Caco-2 (cell line): ENCODE measurements around the gene SLIT3. TPM values are rescaled to one million over a fixed set of nuclear protein-coding genes. Genes with fewer than 3 reads are reported as not detected.

Experiments used
- BruUV-seq: library from RNA; stranded (reverse); fragments of 400-500 nt; replicated peaks from 2 replicates; lab custom pipeline; 2021; lab: Mats Ljungman, UMichigan
- CTCF ChIA-PET: fragments of 300-600 bp; sonication (Branson Sonifier 250); formaldehyde crosslinking; loops from one replicate; lab custom pipeline; 2022; ENCODE audit warnings: antibody characterized with exemption; lab: Charles Lee
- POLR2A ChIA-PET: fragments of 300-600 bp; sonication (Branson Sonifier 250); formaldehyde crosslinking; loops from one replicate; lab custom pipeline; 2022; ENCODE audit warnings: antibody characterized with exemption; lab: Charles Lee
- DNase-seq, 2 experiments: peaks; one replicate each; pipeline versions ENCODE4 v3.0.0 to v3.0.0-alpha.2; 2020 to 2022
- H3K27me3 ChIP-seq: replicated peaks from 2 replicates; pipeline ENCODE4 v1.6.0; 2011; ENCODE audit warnings: low read length; ENCODE audit not compliant: control insufficient read depth, insufficient read depth
- H3K36me3 ChIP-seq: 2 replicates; pipeline ENCODE4 v1.5.1; 2011; ENCODE audit warnings: low read length; ENCODE audit not compliant: control insufficient read depth, insufficient read depth
- H3K4me1 ChIP-seq: fragments of 250-450 bp; sonication (Bioruptor Pico); 2 replicates; pipeline ENCODE4 v1.5.1; 2020; ENCODE audit warnings: mild to moderate bottlenecking
- H3K4me3 ChIP-seq: 2 replicates; pipeline ENCODE4 v1.5.1; 2011; ENCODE audit warnings: low read depth, mild to moderate bottlenecking, control low read depth, low read length
- H3K9me3 ChIP-seq: fragments of 250-450 bp; sonication (Bioruptor Pico); 2 replicates; pipeline ENCODE4 v1.5.1; 2020; ENCODE audit warnings: mild to moderate bottlenecking, moderate library complexity
- H3K27ac Mint-ChIP-seq: one replicate; pipeline ENCODE4 v1.8.0; 2022; ENCODE audit warnings: mixed read lengths; ENCODE audit not compliant: unreplicated experiment
- H3K27me3 Mint-ChIP-seq: one replicate; pipeline ENCODE4 v1.8.0; 2022; ENCODE audit warnings: mixed read lengths; ENCODE audit not compliant: insufficient read depth, unreplicated experiment
- H3K36me3 Mint-ChIP-seq: one replicate; pipeline ENCODE4 v1.8.0; 2022; ENCODE audit warnings: mild to moderate bottlenecking, mixed read lengths; ENCODE audit not compliant: insufficient read depth, unreplicated experiment
- H3K4me1 Mint-ChIP-seq: one replicate; pipeline ENCODE4 v1.8.0; 2022; ENCODE audit warnings: low read depth, mixed read lengths; ENCODE audit not compliant: unreplicated experiment
- H3K4me3 Mint-ChIP-seq: one replicate; pipeline ENCODE4 v1.8.0; 2022; ENCODE audit warnings: mild to moderate bottlenecking, moderate library complexity, mixed read lengths; ENCODE audit not compliant: unreplicated experiment
- H3K9me3 Mint-ChIP-seq: one replicate; pipeline ENCODE4 v1.8.0; 2022; ENCODE audit warnings: mixed read lengths; ENCODE audit not compliant: unreplicated experiment
- CTCF ChIP-seq, 2 experiments: fragments of 200-600 bp in 1 of 2; IDR thresholded peaks; 1 replicate in 1 of 2; 2 replicates in 1 of 2; pipeline versions ENCODE4 v1.5.1 to v1.8.0; 2011 to 2022; ENCODE audit warnings: antibody characterized with exemption in 1 of 2, control low read depth in 1 of 2, inconsistent platforms in 1 of 2, low read depth in 1 of 2, low read length in 1 of 2, mild to moderate bottlenecking in 1 of 2, moderate library complexity in 1 of 2; ENCODE audit not compliant: insufficient read depth in 1 of 2, severe bottlenecking in 1 of 2, unreplicated experiment in 1 of 2
- intact Hi-C: fragments of 100-400 bp; cut with micrococcal nuclease; formaldehyde crosslinking; loops from one replicate; pipeline ENCODE4 v1.10.0; 2022; ENCODE audit not compliant: unreplicated experiment
- total RNA-seq: library from RNA; stranded (reverse); gene quantifications from 2 replicates; pipeline ENCODE4 v1.2.3, GENCODE V29; 2022

The SLIT3 gene
- total RNA-seq, 1 experiment from 2014 or later = 2.1 TPM

- ChIA-PET POLR2A (no interaction called here), CTCF (interaction anchor here (0.6 kb wide), 1 partner anchor 19 kb away, joined by 12 read pairs; no protein-coding TSS in a partner anchor)
- Mint-ChIP-seq H3K4me3 (no peak overlapping the region), H3K36me3 (no peaks in the 10 kb centered on the region), H3K4me1 (no peaks in the 10 kb centered on the region), H3K27me3 (no peaks in the 10 kb centered on the region), H3K9me3 (no peaks in the 10 kb centered on the region), H3K27ac (no peak overlapping the region)
- no peak for TF ChIP-seq CTCF (IDR thresholded peaks at IDR 0.05; ENCODE audit: insufficient read depth in 1 of 2, low read depth in 1 of 2, low read length in 1 of 2, severe bottlenecking in 1 of 2, unreplicated experiment in 1 of 2)
- Histone ChIP-seq H3K27me3 (no peaks in the 10 kb centered on the region), H3K4me3 (no peak overlapping the region), H3K9me3 (no peaks in the 10 kb centered on the region), H3K36me3 (no peaks in the 10 kb centered on the region), H3K4me1 (no peaks in the 10 kb centered on the region)
- DNase-seq = no peak
- no TSS peak for BruUV-seq
- intact Hi-C loops = no loop called here
Measured at GRCh38 chr5:168712280-168712924, 588.5 kb downstream of the SLIT3 start.

DNA sequence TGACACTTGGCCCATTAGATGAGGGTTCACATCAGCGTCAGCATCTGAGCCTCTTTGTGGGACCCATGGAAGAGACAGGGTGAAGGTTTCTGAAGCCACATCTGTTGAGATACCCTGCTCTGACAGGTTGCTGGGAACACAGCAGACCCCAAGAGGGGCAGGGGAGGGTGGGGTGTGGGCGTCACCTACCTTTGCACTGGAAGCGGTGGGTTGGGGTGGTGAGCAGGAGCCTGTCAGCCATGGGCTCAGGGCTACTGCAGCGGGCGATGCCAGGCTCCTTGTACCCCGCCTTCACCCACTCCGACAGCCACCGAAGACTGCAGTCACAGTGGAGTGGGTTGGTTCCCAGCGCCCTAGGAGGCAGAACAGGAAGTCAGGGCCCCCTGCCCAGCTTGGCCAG is 590.2 kb downstream of the SLIT3 start:
- H3K27me3 Mint-ChIP-seq = no peaks in the 10 kb centered on the region
- Histone ChIP-seq H3K9me3 (no peaks in the 10 kb centered on the region), H3K4me3 (no peak overlapping the region), H3K36me3 (no peaks in the 10 kb centered on the region), H3K4me1 (no peaks in the 10 kb centered on the region), H3K27me3 (no peaks in the 10 kb centered on the region)
- H3K9me3 Mint-ChIP-seq = no peaks in the 10 kb centered on the region
- TF ChIP-seq CTCF (IDR thresholded peaks at IDR 0.05; ENCODE audit: insufficient read depth in 1 of 2, low read depth in 1 of 2, low read length in 1 of 2, severe bottlenecking in 1 of 2, unreplicated experiment in 1 of 2) = no peak
- intact Hi-C loops = no loop called here
- no peak overlapping the region for H3K4me3 Mint-ChIP-seq
- H3K36me3 Mint-ChIP-seq = no peaks in the 10 kb centered on the region
- no peaks in the 10 kb centered on the region for H3K4me1 Mint-ChIP-seq
- no peak for DNase-seq
- no TSS peak for BruUV-seq
- POLR2A ChIA-PET = no interaction called here
- H3K27ac Mint-ChIP-seq = no peak overlapping the region
- CTCF ChIA-PET = no interaction called here

- Mint-ChIP-seq H3K27ac (no peak overlapping the region), H3K4me3 (no peak overlapping the region), H3K36me3 (no peaks in the 10 kb centered on the region), H3K27me3 (no peaks in the 10 kb centered on the region), H3K4me1 (no peaks in the 10 kb centered on the region), H3K9me3 (no peaks in the 10 kb centered on the region)
- intact Hi-C loops = loop anchor here (5.0 to 10.0 kb wide), 2 partner anchors 164 to 467 kb away; no protein-coding TSS in a partner anchor
- H3K27me3 ChIP-seq = no peaks in the 10 kb centered on the region
- ChIA-PET POLR2A (no interaction called here), CTCF (no interaction called here)
- H3K4me3 ChIP-seq = no peak overlapping the region
- BruUV-seq = no TSS peak
- no peak for DNase-seq
- H3K36me3 ChIP-seq = no peaks in the 10 kb centered on the region
- no peak for TF ChIP-seq CTCF (IDR thresholded peaks at IDR 0.05; ENCODE audit: insufficient read depth in 1 of 2, low read depth in 1 of 2, low read length in 1 of 2, severe bottlenecking in 1 of 2, unreplicated experiment in 1 of 2)
- no peaks in the 10 kb centered on the region for H3K9me3 ChIP-seq
- no peaks in the 10 kb centered on the region for H3K4me1 ChIP-seq
Measured at GRCh38 chr5:168707716-168708695, 592.9 kb downstream of the SLIT3 start.
